ENCODE results near the gene NKIRAS2. TPM values are rescaled to one million over a fixed set of nuclear protein-coding genes. Genes with fewer than 3 reads are reported as not detected.

Gene NKIRAS2
- total and polyA plus RNA-seq, 2 experiments from 2014 or later: 31.3 to 52.9 TPM

- no peak for DNase-seq (ENCODE audit: low spot score)
- peaks cover 28% of the 10 kb centered on the region for H3K4me1 ChIP-seq (ENCODE audit: insufficient read depth)
- H3K9me2 ChIP-seq (ENCODE audit: insufficient read depth): no peaks in the 10 kb centered on the region
- H3K27me3 ChIP-seq (ENCODE audit: insufficient read depth): no peaks in the 10 kb centered on the region
- peaks cover 40% of the 10 kb centered on the region for H3K4me1 Mint-ChIP-seq
- peak; percentile 10; the same call in 1 of the 3 replicates for ATAC-seq
- no peaks in the 10 kb centered on the region for H3K79me2 ChIP-seq (replicated peaks; ENCODE audit: insufficient read depth)
- no peaks in the 10 kb centered on the region for H3K9me3 Mint-ChIP-seq
- no peaks in the 10 kb centered on the region for H4K20me1 ChIP-seq (replicated peaks; ENCODE audit: insufficient read depth)
- H3K4me2 ChIP-seq: peak overlapping the region; percentile 87
- H2AFZ ChIP-seq: peak overlapping the region; percentile 98
- H3K27me3 Mint-ChIP-seq (ENCODE audit: insufficient read depth, low read depth, poor library complexity): peaks cover 21% of the 10 kb centered on the region
- H3K27ac Mint-ChIP-seq: no peak overlapping the region
- H3K4me3 Mint-ChIP-seq: peak overlapping the region; percentile 86
- 0 out of 2 replicates have a peak, but pooled peaks cover 7% of the 10 kb centered on the region for H3F3A ChIP-seq (replicated peaks; ENCODE audit: low read depth)
- no peaks in the 10 kb centered on the region for H3K36me3 Mint-ChIP-seq (ENCODE audit: low read depth)
- TF ChIP-seq ZNF331 (CRISPR knock-in tag; IDR thresholded peaks at IDR 0.05; ENCODE audit: low read depth) (no peak), ETS1 (IDR thresholded peaks at IDR 0.05) (no peak), CTCF (conservative IDR thresholded peaks at IDR 0.05; ENCODE audit: low read depth in 2 of 2) (peak in 1 of 2 experiments; percentile 22; a peak in 1 of 4 replicates), ZNF462 (CRISPR knock-in tag; IDR thresholded peaks at IDR 0.05) (no peak), NANOG (IDR thresholded peaks at IDR 0.05; ENCODE audit: borderline replicate concordance) (no peak), REST (IDR thresholded peaks at IDR 0.05; ENCODE audit: unreplicated experiment) (no peak), POLR2AphosphoS5 (IDR thresholded peaks at IDR 0.05; ENCODE audit: low read depth) (no peak)
- no peak overlapping the region for H3K27ac ChIP-seq (ENCODE audit: low read depth)
- H3K36me3 ChIP-seq (ENCODE audit: insufficient read depth): no peaks in the 10 kb centered on the region
- H3K4me3 ChIP-seq: peak overlapping the region; percentile 63
Measured at GRCh38 chr17:42049834-42050392, 30.0 kb downstream of the NKIRAS2 start.

Measured in GM23338 (cell line).